HepG2 (cell line): ENCODE data around the gene SPINDOC.

Experiments used
- EP300 ChIP-seq, 3 experiments: sonication (generic) in 1 of 3; formaldehyde crosslinking in 1 of 3; IDR thresholded peaks; 2 replicates each; pipeline versions ENCODE4 v1.5.1 to v1.6.1; 2011 to 2020; ENCODE audit warnings: low read depth in 2 of 3, low read length in 2 of 3, borderline replicate concordance in 1 of 3, improper control_type of control experiment in 1 of 3, mild to moderate bottlenecking in 1 of 3, missing genetic modification reagents in 1 of 3, moderate library complexity in 1 of 3
- KDM4B ChIP-seq: sonication (generic); formaldehyde crosslinking; IDR thresholded peaks from 2 replicates; pipeline ENCODE4 v1.4.0; 2020; ENCODE audit warnings: missing genetic modification reagents
- NCOA1 ChIP-seq: sonication (generic); formaldehyde crosslinking; IDR thresholded peaks from 2 replicates; pipeline ENCODE4 v1.9.0; 2021; ENCODE audit warnings: missing genetic modification reagents
- TCF7L2 ChIP-seq: IDR thresholded peaks from 2 replicates; pipeline ENCODE4 v1.6.1; 2011; ENCODE audit warnings: mild to moderate bottlenecking, low read depth, low read length, moderate library complexity
- THAP11 ChIP-seq: IDR thresholded peaks from 2 replicates; pipeline ENCODE4 v1.6.1; 2016; ENCODE audit warnings: missing biosample characterization, missing genetic modification reagents
- ZNF253 ChIP-seq: sonication (generic); formaldehyde crosslinking; IDR thresholded peaks from 2 replicates; pipeline ENCODE4 v1.8.0; 2022; ENCODE audit warnings: mild to moderate bottlenecking, missing genetic modification reagents, borderline replicate concordance
- ZNF432 ChIP-seq: sonication (generic); formaldehyde crosslinking; IDR thresholded peaks from 2 replicates; pipeline ENCODE4 v1.5.0; 2020; ENCODE audit warnings: missing genetic modification reagents, mild to moderate bottlenecking, borderline replicate concordance
- ZNF510 ChIP-seq: sonication (generic); formaldehyde crosslinking; IDR thresholded peaks from 2 replicates; pipeline ENCODE4 v1.4.0; 2020; ENCODE audit warnings: low read depth, mild to moderate bottlenecking, missing genetic modification reagents
- ZNF776 ChIP-seq: sonication (generic); formaldehyde crosslinking; IDR thresholded peaks from 2 replicates; pipeline ENCODE4 v1.4.0; 2020; ENCODE audit warnings: mild to moderate bottlenecking, missing genetic modification reagents
- ZNF780A ChIP-seq: sonication (generic); formaldehyde crosslinking; IDR thresholded peaks from 2 replicates; pipeline ENCODE4 v1.8.0; 2022; ENCODE audit warnings: mild to moderate bottlenecking, missing genetic modification reagents, moderate library complexity

- TF ChIP-seq ZNF510 (CRISPR knock-in tag) (no peak), NCOA1 (CRISPR knock-in tag) (no peak), ZNF432 (CRISPR knock-in tag) (no peak), ZNF780A (CRISPR knock-in tag) (no peak), KDM4B (CRISPR knock-in tag) (no peak), EP300 (IDR thresholded peaks at IDR 0.05; ENCODE audit: low read depth in 2 of 2, low read length in 2 of 2) (no peak), EP300 (CRISPR knock-in tag; IDR thresholded peaks at IDR 0.05; ENCODE audit: borderline replicate concordance) (no peak), ZNF776 (CRISPR knock-in tag) (no peak), TCF7L2 (no peak), ZNF253 (CRISPR knock-in tag) (no peak), THAP11 (CRISPR knock-in tag) (no peak)
These were observed 20.1 kb upstream of the SPINDOC start for GRCh38 chr11:63793161-63793560.
